CD4-positive, alpha-beta T cell treated with Interferon gamma for 1 hour (primary cell): Measurements from ENCODE around the gene KCTD2.
A peak's percentile ranks its signal among the peaks of the same experiment; 100 is the strongest.
"Not testable (repeated sequence)": the region's sequence is repeated elsewhere in the genome, so short reads cannot be mapped to it uniquely, and the experiment has no call there.

ENCODE experiments used
- DNase-seq: peaks from one replicate; pipeline ENCODE4 v3.0.0-alpha.2; 2020

Gene KCTD2

GRCh38 chr17:75046407-75047289, at the start of gene KCTD2, which contains the start of gene ATP5PD:
Gene KCTD2 (plus strand): TSS chr17:75047225. CDS start chr17:75047251, 26 bp downstream.
Gene ATP5PD (minus strand): TSS chr17:75046969. CDS start chr17:75042650, 4,319 bp downstream.
- DNase-seq, result peak; percentile 95

- DNase-seq, result no peak
Observed at GRCh38 chr17:74998783-74999182, 48.2 kb upstream of the KCTD2 start.

- DNase-seq, result no peak
Observed at GRCh38 chr17:74999523-74999922, 47.5 kb upstream of the KCTD2 start.

GRCh38 chr17:75001915-75002843, 44.8 kb upstream of the KCTD2 start:
- DNase-seq, result no peak

- DNase-seq, result no peak
Observed at GRCh38 chr17:75003070-75003956, 43.7 kb upstream of the KCTD2 start.

GRCh38 chr17:75003957-75004355, 43.1 kb upstream of the KCTD2 start:
- DNase-seq, result no peak

- no peak for DNase-seq
Observed at GRCh38 chr17:75004371-75004770, 42.7 kb upstream of the KCTD2 start.

- DNase-seq, result no peak
Observed at GRCh38 chr17:75005291-75005690, 41.7 kb upstream of the KCTD2 start.

GRCh38 chr17:75006084-75006483, 40.9 kb upstream of the KCTD2 start:
- not testable (repeated sequence) for DNase-seq

- no peak for DNase-seq
Observed at GRCh38 chr17:75006653-75007052, 40.4 kb upstream of the KCTD2 start.

GRCh38 chr17:75008373-75008772, 38.7 kb upstream of the KCTD2 start:
- no peak for DNase-seq

GRCh38 chr17:75009139-75009724, 37.8 kb upstream of the KCTD2 start:
- no peak for DNase-seq

- DNase-seq, result no peak
Observed at GRCh38 chr17:75010683-75011400, 36.2 kb upstream of the KCTD2 start.

- no peak for DNase-seq
Observed at GRCh38 chr17:75011401-75012095, 35.5 kb upstream of the KCTD2 start.

- no peak for DNase-seq
Observed at GRCh38 chr17:75012096-75012345, 35.0 kb upstream of the KCTD2 start.

GRCh38 chr17:75012346-75013091, 34.5 kb upstream of the KCTD2 start, which contains the start of gene MRPL58:
Gene MRPL58 (plus strand): TSS chr17:75012670. CDS start chr17:75012687, 17 bp downstream.
- DNase-seq, result peak; percentile 80

- DNase-seq, result no peak
Observed at GRCh38 chr17:75013092-75013559, 33.9 kb upstream of the KCTD2 start.

GRCh38 chr17:75019146-75019545, 27.9 kb upstream of the KCTD2 start:
- DNase-seq, result no peak

GRCh38 chr17:75019710-75020109, 27.3 kb upstream of the KCTD2 start:
- DNase-seq, result no peak
